Cardiac muscle cell (in vitro differentiated cells and primary cell): ENCODE data around the gene STPG4. TPM values are rescaled to one million over a fixed set of nuclear protein-coding genes. Genes with fewer than 3 reads are reported as not detected.

ENCODE experiments used
- DNase-seq, 2 donors: peaks; one replicate each; pipeline versions ENCODE4 v3.0.0 to v3.0.0-alpha.2; 2010 to 2017; ENCODE audit warnings: low read depth in 1 of 2, low spot score in 1 of 2
- H3K27ac ChIP-seq: fragments of 200-600 bp; sonication (generic); 2 replicates; pipeline ENCODE4 v1.5.1; 2016
- H3K27me3 ChIP-seq: fragments of 200-600 bp; sonication (generic); 2 replicates; pipeline ENCODE4 v1.6.0; 2016; ENCODE audit warnings: control low read depth
- H3K36me3 ChIP-seq: fragments of 200-600 bp; sonication (generic); 2 replicates; pipeline ENCODE4 v1.5.1; 2016; ENCODE audit warnings: control low read depth
- H3K4me1 ChIP-seq: fragments of 200-600 bp; sonication (generic); 2 replicates; pipeline ENCODE4 v1.8.1; 2017; ENCODE audit warnings: low read depth, mild to moderate bottlenecking, mixed run types
- H3K4me3 ChIP-seq: fragments of 200-600 bp; sonication (generic); 2 replicates; pipeline ENCODE4 v1.5.1; 2016; ENCODE audit warnings: mild to moderate bottlenecking
- H3K9me3 ChIP-seq: fragments of 200-600 bp; sonication (generic); 2 replicates; pipeline ENCODE4 v1.5.1; 2017; ENCODE audit warnings: low read depth, mild to moderate bottlenecking, control low read depth
- polyA plus RNA-seq: library from polyadenylated mRNA; unstranded; fragments of >200 nt; fragmentation: Nextera tagmentation; extraction: Ambion mirVana; gene quantifications from 2 replicates; pipeline ENCODE4 v1.2.1, GENCODE V29; 2016
- total RNA-seq: library from RNA; depleted of rRNA; stranded (reverse); fragments of >200 nt; gene quantifications from 2 replicates; pipeline ENCODE4 v1.2.3, GENCODE V29; 2016
- TF ChIP-seq, protein P1 (sequence below): IDR thresholded peaks from 2 replicates; pipeline ENCODE4 v1.5.1; 2012; ENCODE audit warnings: low read depth, mild to moderate bottlenecking, low read length

The STPG4 gene
- total and polyA plus RNA-seq, 2 experiments from 2014 or later: not detected

DNA sequence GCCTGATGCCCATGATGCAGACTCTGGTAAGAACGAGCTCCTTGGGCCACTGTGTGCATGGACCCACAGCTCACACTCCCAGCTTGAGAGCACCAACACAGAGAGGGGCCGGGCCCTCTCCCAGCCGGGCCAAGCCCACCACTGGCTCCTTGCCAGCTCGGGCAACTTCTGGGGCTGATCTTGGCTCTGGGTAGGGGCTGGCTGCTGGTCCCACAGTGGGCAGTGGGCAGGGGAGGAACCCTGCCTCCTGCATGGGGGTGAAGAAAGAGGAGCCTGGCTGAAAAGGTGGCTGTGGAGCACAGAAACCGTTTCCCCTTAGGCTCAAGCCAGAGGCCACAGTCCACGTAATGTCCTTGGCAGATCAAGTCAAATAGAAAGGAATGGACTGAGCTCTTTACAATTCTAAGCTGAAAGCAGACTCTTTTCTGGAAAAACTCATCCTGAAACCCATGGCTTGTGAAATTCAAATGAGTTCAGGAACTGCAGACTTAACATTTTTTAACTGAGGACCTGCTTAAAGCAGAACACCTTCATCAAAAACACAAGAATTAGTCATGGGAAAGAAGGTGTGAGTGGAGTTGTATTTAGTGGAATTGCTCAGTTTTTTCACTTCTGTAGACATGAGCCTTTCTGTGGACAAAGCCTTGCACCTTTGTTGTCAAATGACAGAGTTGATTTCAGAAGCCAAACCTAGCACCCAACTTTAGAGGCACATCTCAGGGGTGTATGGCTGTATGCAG is 104.9 kb downstream of the STPG4 start:
- Histone ChIP-seq H3K4me1 (no peaks in the 10 kb centered on the region), H3K36me3 (no peaks in the 10 kb centered on the region), H3K9me3 (no peaks in the 10 kb centered on the region), H3K27ac (no peak overlapping the region), H3K4me3 (no peak overlapping the region), H3K27me3 (no peaks in the 10 kb centered on the region)
- no peak for DNase-seq
- TF ChIP-seq, protein P1, sequence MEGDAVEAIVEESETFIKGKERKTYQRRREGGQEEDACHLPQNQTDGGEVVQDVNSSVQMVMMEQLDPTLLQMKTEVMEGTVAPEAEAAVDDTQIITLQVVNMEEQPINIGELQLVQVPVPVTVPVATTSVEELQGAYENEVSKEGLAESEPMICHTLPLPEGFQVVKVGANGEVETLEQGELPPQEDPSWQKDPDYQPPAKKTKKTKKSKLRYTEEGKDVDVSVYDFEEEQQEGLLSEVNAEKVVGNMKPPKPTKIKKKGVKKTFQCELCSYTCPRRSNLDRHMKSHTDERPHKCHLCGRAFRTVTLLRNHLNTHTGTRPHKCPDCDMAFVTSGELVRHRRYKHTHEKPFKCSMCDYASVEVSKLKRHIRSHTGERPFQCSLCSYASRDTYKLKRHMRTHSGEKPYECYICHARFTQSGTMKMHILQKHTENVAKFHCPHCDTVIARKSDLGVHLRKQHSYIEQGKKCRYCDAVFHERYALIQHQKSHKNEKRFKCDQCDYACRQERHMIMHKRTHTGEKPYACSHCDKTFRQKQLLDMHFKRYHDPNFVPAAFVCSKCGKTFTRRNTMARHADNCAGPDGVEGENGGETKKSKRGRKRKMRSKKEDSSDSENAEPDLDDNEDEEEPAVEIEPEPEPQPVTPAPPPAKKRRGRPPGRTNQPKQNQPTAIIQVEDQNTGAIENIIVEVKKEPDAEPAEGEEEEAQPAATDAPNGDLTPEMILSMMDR: no peak

DNA sequence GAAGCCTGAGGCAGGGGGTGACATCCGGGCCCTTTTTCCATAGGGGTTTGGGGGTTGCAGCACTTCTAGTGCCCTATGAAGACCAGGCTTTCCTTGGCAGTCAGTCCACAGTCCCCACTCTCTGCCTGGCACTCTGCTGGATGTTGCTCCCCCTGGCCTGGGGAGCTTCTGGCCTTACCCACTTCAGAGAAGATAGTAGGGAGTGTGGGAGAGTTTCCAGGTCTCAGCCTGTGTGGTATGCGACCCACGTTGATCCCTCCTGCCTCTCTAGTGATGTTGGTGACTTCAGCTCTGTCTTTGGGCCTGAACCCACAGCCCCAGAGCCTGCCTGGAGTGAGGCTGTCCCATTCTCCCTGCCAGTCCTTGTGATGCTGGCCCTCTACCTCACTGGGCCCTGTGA is 105.6 kb downstream of the STPG4 start:
- no peak overlapping the region for H3K27ac ChIP-seq
- no peak overlapping the region for H3K4me3 ChIP-seq
- H3K9me3 ChIP-seq: no peaks in the 10 kb centered on the region
- no peak for DNase-seq
- TF ChIP-seq, protein P1: no peak
- no peaks in the 10 kb centered on the region for H3K27me3 ChIP-seq
- no peaks in the 10 kb centered on the region for H3K4me1 ChIP-seq
- H3K36me3 ChIP-seq: no peaks in the 10 kb centered on the region

DNA sequence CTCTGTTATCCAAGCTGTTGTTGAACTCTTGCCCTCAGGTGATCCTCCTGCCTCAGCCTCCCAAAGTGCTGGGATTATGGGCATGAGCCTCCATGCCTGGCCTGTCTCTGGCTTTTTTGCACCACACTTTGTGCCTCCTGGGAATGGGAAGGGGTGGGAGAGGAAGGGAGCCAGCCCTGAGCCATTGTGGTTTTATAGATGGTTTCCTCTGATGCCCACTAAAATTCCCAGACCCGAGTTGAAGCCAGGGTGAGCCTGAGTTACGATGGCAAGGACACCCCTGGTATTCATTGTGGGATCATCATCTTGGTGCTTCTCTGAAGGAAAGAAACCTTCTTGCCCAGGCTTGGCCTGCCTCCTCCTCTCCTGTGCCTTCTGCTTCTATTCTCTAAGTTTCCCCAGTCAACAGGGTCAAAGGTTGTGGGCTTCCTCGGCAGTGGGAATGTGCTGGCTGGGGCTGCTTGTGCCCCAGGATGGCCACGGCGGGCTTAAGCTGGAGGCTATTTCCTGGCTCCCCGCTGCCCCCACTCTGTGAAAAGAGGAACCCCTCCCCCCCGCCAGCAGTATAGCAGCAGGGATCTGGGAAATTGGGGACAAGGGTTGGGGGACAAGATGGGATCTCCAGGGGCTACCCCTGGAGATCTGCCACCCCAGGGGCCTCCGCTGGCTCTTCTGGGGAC is 106.2 kb downstream of the STPG4 start:
- Histone ChIP-seq H3K36me3 (no peaks in the 10 kb centered on the region), H3K9me3 (no peaks in the 10 kb centered on the region), H3K27ac (no peak overlapping the region), H3K4me1 (no peaks in the 10 kb centered on the region), H3K27me3 (no peaks in the 10 kb centered on the region), H3K4me3 (no peak overlapping the region)
- TF ChIP-seq, protein P1: no peak
- DNase-seq: no peak

DNA sequence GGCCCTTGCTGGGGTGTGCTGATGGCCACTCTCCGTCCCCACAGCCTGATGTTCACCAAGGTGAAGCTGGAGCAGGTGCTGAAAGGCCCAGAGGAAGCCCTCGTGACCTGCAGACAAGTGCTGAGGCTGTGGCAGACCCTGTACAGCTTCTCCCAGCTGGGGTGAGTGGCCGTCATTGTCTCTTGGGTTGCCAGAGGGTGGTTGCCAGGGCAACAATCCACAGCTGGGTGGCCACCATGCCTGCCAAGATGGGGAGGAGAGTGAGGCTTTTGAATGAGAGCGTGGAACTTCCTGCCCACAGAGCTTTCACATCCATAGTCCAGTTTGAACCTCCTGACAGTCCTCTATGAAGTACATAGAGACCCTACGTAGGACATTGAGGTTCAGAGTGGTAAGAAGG is 108.8 kb downstream of the STPG4 start:
- no peaks in the 10 kb centered on the region for H3K36me3 ChIP-seq
- H3K9me3 ChIP-seq: no peaks in the 10 kb centered on the region
- H3K27ac ChIP-seq: no peak overlapping the region
- H3K4me1 ChIP-seq: no peaks in the 10 kb centered on the region
- DNase-seq: no peak
- TF ChIP-seq, protein P1: no peak
- no peak overlapping the region for H3K4me3 ChIP-seq
- no peaks in the 10 kb centered on the region for H3K27me3 ChIP-seq

DNA sequence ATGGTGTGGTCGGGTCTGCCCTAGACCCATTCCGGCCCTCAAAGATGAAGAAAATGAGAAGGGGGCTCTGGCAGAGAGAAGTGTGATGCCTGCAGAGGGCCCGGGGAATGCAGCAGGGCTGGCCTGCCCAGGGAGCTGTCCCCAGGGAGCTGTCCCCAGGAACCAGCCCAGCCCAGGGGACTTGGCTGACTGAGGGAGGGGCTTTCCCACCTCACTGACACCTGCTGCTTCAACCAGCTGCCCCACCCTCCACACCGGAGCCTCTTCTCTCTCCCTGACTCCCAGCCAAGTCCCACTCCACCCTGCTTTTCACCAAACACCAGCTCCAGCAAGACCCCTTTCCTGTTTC is 111.2 kb downstream of the STPG4 start:
- H3K27ac ChIP-seq: no peak overlapping the region
- no peaks in the 10 kb centered on the region for H3K9me3 ChIP-seq
- peaks cover 6% of the 10 kb centered on the region for H3K4me1 ChIP-seq
- DNase-seq: no peak
- no peak overlapping the region for H3K4me3 ChIP-seq
- H3K36me3 ChIP-seq: no peaks in the 10 kb centered on the region
- H3K27me3 ChIP-seq: no peaks in the 10 kb centered on the region
- TF ChIP-seq, protein P1: no peak
